Hematopoietic multipotent progenitor cell treated with erythropoietin and hydrocortisone succinate and interleukin-3 and kit ligand, for 6 days (in vitro differentiated cells): Measurements from ENCODE around the gene CTBP2.

Experiments
- DNase-seq: peaks from one replicate; pipeline ENCODE4 v3.0.0-alpha.2; 2015

CTBP2 gene

GRCh38 chr10:125016611-125017202, 143.7 kb downstream of the CTBP2 start:
- DNase-seq = no peak

- no peak for DNase-seq
Observed at GRCh38 chr10:125016123-125016522, 144.2 kb downstream of the CTBP2 start.

- peak; percentile 73 for DNase-seq
Observed at GRCh38 chr10:125015356-125015944, 144.9 kb downstream of the CTBP2 start.

GRCh38 chr10:125014836-125015355, 145.5 kb downstream of the CTBP2 start:
- no peak for DNase-seq

- DNase-seq = peak; percentile 22
Observed at GRCh38 chr10:125014086-125014830, 146.1 kb downstream of the CTBP2 start.

GRCh38 chr10:125013529-125013872, 146.9 kb downstream of the CTBP2 start:
- DNase-seq = no peak

- DNase-seq = no peak
Observed at GRCh38 chr10:125012851-125013528, 147.4 kb downstream of the CTBP2 start.

GRCh38 chr10:125011926-125012705, 148.2 kb downstream of the CTBP2 start:
- DNase-seq = no peak

- no peak for DNase-seq
Observed at GRCh38 chr10:125011171-125011925, 149.0 kb downstream of the CTBP2 start.

GRCh38 chr10:125010362-125010761, 150.0 kb downstream of the CTBP2 start:
- DNase-seq = peak; percentile 22

GRCh38 chr10:125009661-125010161, 150.7 kb downstream of the CTBP2 start:
- no peak for DNase-seq

- DNase-seq = no peak
Observed at GRCh38 chr10:125008689-125009638, 151.4 kb downstream of the CTBP2 start.

GRCh38 chr10:125007436-125007835, 152.9 kb downstream of the CTBP2 start:
- no peak for DNase-seq

- DNase-seq = no peak
Observed at GRCh38 chr10:125006921-125007426, 153.4 kb downstream of the CTBP2 start.

- no peak for DNase-seq
Observed at GRCh38 chr10:125006188-125006680, 154.1 kb downstream of the CTBP2 start.

GRCh38 chr10:125005312-125006187, 154.8 kb downstream of the CTBP2 start:
- DNase-seq = no peak

- no peak for DNase-seq
Observed at GRCh38 chr10:125004571-125005311, 155.6 kb downstream of the CTBP2 start.

- no peak for DNase-seq
Observed at GRCh38 chr10:125003901-125004467, 156.4 kb downstream of the CTBP2 start.
